Endometrial microvascular endothelial cells (primary cell): ENCODE results near the gene DDX42. TPM values are rescaled to one million over a fixed set of nuclear protein-coding genes. Genes with fewer than 3 reads are reported as not detected.
"Not testable (repeated sequence)": the region's sequence is repeated elsewhere in the genome, so short reads cannot be mapped to it uniquely, and the experiment has no call there.

Source experiments
- in situ Hi-C: cut with HindIII; loops from 2 replicates; pipeline ENCODE4 v1.10.0; 2017; ENCODE audit warnings: low sequenced_read_pairs, low pct_unique_long_range_greater_than_20kb; ENCODE audit errors: inconsistent ontology term
- total RNA-seq: library from RNA; depleted of rRNA; stranded (reverse); fragments of >200 nt; gene quantifications from one replicate; pipeline ENCODE4 v1.2.3, GENCODE V29; 2015; ENCODE audit errors: inconsistent ontology term

The DDX42 gene
- total RNA-seq, 1 donor from 2014 or later = 42.6 TPM

DNA sequence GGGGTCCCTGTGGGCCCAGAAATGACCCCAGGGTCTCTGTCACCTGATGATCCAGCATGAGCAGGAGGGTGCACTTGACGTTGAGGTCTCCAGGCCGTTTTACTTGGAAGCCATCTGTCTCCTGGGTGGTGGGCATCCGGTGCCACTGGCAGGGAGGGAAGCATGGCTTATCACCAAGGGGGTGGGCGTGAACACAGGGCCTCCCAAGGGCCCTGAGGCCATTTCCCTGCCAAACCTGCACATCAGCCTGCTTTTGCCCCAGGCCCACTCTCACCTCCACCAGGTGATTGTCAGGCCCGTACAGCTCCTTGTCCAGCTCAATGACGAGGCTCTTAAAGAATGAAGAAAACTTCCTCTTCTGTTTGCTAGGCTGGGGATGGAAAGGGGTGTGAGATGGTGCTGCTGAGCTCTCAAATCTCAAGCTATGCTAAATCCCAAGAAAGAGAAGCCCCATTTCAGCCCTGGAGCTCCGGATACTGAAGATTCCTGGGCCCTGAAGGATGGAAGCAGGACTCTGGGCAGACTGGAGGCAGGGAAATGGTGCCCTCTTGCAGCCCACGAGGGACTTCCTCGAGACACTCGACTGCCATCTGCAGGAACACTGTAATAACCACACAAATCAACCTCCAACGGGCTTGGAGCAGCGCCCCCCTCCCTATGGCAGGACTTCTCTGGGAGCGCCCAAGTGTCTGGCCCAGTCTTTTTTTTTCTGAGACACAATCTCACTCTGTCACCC lies 60.6 kb downstream of the DDX42 start:
- in situ Hi-C loops = no loop called here

DNA sequence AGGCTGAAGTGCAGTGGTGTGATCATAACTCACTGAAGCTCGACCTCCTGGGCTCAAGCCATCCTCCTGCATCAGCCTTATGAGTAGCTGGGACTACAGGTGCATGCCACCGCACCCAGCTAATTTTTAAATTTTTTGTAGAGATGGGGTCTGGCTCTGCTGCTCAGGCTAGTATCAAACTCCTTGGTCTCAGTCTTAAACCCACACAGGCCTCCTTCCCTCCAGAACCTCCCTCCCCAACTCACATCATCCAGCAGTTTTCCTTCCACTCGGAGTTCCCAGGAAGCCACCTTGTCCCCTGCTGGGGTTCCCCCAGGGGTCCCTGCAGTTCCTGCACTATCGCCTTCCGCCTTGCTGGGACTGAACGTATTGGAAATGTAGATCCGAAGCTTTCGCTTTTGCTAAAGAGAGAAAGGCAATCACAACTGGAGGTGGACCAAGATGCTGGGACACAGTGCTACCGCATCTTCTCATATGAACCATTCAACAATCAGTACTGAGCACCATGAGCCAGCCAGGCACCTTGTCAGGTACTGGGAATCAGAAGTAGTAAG lies 61.3 kb downstream of the DDX42 start:
- in situ Hi-C loops = no loop called here

DNA sequence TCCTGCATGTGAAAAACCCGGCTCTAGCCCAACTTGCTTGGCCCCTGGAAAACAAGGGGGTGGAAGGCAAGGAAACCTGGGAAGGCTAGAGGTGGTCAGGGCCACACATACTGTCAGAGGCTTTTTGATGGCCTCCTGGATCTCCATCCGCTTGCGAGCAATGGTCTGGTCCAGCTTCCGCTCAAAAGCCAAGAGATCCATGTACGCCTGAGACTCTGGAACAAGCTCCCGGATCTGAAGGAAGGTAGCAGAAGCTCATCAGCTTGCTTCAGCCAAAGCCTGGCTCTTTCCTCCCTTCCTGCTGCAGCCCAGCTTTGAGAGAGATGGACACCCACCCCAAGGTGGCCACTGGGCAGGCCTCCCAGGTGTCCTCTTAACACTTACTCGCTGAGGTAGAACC lies 62.8 kb downstream of the DDX42 start:
- in situ Hi-C loops = no loop called here

DNA sequence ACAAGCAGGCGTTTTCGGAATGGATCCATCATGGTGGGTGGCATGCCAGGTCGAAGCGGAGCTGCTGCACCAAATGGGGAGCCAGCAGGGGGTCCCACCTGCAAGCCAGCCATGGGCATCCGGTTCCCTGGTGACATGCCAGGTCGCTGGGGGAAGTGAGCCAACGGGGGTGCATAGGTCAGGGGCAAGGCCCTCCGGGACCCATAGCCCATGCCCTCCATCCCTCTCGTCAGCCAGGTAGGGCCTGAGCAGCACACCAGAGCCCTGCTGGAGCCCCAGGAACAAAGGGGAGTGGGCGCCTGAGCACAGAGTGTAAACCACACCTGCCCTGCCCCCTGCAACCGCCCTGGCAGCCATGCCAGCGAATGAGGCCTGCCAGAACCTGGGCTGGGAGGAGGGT lies 63.5 kb downstream of the DDX42 start:
- in situ Hi-C loops = no loop called here

DNA sequence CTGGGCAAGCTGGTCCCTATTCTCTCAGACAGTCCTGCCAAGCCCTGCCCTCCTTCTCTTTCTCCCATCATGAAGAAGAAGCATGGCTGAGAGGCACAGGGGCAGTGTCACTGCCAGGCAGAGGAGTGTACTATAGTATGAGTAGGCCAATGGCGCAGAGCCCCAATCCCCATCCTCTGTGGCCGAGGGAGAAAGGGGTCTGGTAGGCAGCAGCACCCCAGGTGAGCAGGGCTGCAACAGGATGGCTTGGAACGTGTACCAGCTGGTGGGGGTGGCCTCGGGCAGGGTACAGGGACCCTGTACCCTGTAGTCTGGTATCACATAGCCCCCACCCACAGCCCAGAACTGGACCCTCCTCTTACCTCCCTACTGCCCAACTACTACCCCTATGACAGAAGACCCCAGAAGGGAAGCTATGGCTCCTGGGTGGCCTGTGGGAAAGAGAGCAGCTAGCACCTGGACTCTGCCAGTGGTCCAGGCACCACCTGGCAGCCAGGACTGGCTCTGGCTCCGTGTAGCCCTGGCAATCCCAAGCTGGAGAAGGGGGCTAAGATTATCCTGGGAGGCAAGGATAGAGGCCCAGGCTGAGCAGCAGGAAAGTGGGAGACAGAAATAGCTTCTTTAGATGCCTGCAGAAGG lies 64.1 kb downstream of the DDX42 start:
- in situ Hi-C loops = no loop called here

DNA sequence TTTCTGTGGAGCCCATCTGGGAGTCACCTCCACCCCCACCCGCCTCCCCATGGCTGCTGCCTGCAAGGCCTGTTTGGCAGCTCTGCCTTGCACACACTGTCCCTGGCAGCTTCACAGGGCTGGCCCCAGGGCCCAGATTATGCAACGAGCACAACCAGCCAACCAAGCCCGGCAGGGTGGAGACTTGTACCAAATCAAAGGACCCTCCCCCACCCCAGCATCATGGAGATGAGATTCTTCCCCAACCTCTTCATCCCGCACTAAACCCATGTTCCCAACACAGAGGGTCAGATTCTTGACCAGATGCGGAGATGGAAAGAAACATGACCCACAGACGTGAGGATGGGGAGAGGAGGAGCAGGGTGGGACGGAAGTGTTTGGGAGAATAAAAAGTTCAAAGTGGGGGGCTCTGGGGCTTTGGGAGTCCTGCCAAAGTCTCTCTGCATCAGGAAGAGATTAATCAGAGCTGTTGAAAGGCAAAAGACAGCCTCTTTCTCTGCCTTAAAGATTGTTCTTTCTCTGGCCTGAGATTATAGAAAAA lies 64.7 kb downstream of the DDX42 start:
- in situ Hi-C loops = no loop called here

DNA sequence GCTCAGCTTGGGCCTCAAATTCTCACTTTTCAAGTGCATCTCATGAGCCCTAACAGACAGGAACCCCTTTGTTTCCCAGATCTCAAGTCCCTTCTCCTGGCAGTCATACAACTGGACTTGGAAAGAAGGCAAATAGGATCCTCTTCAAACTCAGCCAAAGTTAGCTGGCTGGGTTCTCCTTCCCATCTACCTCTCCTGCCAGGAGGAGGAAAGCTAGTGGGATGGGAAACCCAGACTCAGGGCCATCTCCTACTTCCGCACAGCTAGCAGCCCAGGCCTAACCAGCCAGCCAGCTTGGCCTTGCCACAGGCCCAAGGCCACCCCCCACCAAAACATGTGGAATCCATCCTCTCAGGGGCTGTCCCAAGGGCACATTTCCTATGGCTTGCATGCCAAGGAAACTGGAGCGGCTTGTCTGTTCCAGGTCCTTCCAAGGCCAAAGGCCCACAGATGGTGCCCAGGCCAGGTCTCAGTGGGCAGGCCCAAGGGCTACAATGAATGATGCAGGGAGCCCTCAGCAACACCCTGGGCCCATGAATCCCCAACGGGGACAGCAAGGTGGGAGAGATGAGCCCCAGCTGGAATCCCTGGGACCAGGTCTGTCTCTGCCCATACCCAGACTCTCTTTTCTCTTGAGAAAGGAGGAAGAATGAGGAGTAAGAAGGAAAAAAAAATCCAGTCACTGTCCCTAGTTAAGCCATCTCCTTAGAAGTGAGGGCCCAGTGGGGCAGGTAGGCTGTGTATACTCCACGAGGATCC lies 66.8 kb downstream of the DDX42 start:
- in situ Hi-C loops = no loop called here

DNA sequence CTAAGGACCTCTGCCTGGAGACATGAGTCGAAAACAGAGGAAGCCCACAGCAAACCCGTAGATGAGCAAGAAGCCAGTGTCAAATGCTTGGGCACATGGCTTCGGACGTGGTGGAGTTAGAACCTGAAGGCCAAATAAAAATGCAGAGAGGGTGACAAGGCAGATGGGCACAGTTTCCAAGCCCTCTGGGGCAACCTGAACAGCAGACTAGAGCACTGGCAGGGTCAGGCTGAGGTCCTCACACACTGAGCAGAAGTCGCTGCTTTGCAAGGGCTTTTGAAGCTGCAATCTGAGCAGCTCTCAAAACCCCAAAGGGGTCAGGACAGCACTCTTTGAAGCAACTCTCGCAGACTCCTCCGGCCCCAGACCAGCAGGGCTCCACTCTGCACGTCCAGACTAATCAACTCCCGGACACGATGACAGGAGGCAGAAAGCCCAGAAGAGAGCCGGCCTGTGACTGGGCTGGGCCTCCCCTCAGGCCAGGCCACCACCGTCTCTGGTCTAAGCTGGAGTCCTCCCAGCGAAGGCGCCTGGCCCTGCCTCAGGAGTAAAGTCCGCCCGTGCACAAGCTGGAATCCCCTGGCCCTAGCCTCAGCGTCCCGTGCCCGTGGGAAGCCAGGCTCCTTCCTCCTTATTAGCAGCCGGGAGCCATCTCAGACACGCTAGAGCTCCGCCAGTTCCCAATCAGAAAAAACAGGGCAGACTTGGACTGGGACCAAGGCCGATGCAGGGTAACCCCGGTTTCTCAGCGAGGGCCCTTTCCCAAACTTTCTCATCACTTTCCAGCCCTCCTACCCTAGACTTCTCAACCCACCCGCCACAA lies 67.6 kb downstream of the DDX42 start:
- in situ Hi-C loops = no loop called here

DNA sequence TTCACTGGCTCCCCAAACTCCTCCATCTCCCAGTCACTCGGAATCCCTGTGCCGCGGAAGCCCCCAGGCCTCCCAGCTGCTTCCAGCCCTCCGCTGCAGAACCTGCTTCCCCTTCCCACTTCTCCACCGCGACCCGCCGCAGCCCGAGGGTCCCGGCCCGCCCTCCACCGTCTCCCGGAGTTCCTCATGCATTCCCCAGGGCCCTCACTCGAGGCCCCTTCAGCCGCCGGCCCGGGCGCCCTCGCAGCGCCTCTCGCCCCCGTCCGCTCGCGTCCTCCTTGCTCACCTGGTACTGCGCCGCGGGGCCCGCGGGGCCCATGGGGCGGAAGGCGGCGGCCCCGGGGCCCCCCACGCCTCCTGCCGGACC lies 68.2 kb downstream of the DDX42 start:
- in situ Hi-C loops = no loop called here

DNA sequence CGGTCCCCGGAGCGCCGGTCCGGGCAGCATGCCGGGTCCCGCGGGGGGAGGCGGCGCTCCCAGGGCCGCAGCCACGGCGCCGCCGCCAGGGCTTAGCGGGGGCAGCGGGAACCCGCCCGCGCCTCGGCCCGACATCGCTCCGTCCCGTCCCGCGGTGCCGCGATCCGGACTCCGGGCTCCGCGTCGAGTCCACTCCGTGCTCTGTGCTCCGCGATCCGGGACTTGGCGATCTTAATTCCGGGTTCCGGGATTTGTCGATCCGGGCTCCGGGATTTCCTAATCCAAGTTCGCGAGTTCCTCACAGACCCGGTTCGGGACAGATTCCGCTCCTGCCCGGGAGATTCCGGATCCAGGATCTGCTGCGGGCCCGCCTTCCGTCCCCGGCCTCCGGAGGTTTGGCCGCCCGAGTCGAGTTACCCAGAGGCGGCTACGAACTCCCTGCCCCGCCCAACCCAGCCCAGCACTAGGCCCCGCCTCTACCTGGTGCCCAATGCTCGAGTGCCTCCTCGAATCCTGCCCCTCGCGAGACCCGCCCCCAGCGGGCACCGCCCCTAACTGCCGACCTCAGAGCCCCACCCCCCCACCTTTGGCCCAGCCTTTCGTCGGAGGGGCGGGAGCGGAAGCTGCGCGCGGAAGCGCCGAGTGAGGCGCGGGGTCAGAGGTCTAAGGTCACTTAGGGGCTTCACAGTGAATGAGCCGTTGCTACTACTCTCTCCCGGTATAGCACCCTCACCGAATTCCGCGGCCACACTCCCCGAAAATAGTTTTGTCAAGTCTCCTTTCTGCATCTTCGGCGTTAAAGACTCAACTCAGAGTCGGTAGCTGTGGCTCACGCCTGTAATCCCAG lies 68.8 kb downstream of the DDX42 start, which contains the start of gene SMARCD2:
TSS of gene SMARCD2 (minus strand) at position 146 of the 847 bp plus-strand sequence. CDS start at position 135, 11 bp downstream.
- in situ Hi-C loops = no loop called here

DNA sequence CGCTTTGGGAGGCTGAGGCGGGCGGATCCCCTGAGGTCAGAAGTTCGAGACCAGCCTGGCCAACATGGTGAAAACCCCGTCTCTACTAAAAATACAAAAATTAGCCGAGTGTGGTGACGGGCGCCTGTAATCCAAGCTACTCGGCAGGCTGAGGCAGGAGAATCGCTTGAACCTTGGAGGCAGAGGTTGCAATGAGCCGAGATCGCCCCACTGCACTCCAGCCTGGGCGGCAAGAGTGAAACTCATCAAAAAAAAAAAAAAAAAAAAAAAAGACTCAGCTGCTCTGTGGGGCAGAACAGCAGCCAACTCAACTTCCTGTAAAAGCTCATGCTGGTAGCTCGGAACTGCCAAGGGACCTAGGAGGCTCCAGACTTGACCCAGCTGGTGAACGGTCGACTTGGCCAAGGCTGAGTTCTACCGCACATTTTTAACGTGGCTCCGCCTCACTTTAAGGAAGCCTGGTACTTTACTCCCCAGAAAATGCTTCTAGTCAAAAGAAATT lies 69.5 kb downstream of the DDX42 start:
- in situ Hi-C loops = not testable (repeated sequence)

DNA sequence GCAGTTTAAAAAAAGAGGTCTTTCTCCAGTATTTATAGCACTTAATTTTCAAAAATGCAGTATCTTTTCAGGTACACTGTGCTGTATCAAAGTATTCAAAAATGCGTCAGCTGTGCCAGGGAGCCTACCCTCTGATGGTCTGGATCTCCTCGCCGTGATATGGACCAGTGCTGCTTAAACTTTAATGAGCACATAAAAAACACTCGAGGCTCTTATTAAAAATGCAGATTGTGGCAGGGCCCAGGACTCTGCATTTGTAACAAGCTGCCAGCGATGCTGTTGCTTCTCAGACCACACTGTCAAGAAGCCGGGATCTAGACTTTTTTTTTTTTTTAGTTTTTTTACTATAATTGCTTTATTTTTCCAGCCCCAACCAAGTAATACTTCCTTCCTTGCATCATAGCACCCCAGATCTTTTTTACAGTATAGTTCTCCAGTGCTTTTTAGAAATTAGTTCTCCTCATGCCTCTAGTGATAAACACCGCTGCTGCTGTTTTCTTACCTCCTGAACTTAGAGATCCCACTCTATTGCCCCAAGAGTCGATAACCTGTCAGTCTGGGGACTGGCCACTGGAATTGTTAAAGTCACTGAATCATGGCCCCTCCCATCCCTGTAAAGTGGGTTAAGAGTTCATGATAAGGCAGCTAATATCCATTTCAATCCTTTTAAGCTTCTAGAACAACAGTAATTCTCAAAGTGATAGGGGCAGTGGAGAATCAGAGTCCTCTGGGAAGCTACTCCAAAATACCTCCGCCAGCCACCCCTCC lies 70.1 kb downstream of the DDX42 start:
- in situ Hi-C loops = no loop called here

DNA sequence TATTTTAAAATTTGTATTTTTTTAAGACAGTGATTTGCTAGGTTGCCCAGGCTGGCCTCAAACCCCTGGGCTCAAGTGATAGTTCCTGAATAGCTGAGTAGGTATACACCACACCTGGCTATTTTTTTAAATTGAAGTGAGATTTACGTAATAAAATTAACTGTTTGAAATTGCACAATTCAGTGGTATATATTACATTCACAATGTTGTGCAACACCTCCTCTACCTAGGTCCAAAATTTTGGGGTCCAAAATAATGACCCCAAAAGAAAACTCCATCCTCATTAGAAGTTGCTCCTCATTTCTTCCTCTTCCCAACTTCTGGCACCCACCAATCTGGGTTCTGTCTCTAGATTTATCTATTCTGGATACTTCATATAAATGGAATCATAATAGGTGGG lies 71.5 kb downstream of the DDX42 start:
- in situ Hi-C loops = no loop called here

DNA sequence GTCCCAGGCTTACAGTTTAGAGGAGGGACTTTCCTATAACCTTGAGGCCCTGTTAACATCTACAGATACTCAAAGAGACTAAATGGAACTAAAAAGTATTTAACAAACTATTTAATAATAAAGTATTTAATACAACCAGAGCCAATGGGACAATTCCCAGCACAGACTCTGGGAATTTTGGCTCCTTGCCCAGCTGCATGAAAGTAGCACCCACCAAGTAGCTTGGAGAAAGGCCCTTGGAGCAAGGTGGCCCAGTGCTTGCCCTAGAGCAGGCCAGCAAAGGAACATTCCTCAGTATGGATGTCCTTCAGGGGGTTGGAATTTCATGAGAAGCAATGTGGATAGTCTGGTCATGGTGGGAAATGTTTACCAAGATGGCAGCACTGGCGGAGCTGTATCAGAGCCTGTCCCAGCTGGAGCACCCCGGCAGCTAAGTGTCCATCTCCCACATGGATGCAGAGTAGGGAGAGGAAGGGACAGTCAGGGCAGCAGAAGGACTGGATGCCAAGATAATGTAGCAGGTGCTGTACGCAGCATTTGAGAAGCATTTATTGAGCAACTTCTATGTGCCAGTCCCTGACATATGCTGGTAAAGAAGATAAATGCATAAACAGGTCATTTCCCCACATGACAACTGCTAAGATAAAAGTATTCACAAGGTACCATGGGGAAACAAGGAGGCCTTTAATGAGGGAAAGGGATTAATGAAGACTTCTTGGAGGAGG lies 73.7 kb downstream of the DDX42 start:
- in situ Hi-C loops = no loop called here

DNA sequence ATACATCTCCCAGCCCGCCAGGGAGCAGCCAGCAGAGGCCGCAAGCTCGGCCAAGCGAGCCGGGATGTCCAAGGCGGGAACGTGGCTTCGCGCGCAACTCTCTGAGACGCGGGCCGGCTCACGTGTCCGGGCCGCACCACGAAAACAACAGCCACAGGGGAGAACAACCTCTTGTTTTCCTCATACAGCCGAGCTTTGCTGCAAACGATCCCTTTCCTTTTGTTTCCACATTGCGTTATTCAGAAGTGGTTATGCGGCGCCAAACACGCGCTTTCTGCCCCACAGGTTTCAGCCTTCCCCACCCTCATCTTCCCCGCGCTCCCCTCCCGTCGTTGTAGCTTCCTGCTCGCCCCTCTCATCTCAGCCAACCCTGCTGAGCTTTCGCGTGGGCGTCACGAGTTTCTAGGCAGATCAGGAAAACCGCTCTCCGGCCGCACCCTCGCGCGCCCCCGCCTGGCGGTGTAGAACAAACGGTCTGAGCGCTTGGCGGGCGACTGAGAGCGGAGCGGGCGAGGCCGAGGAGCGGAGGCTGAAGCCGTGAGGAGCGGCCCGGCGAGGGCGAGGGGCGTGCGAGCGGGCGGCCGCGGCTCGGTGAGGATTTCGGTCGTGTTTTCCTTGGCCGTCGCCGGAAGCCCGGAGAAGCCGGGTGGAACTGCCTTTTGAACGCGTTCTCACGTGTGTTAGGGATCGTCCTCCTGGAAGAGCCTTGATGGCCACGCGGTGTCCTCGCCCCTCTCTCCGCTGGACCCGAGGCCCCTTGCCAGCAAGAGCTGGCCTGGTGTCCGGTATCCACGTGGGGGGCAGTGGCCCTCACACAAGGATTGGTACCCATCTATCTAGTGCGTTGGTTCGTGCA lies 75.1 kb downstream of the DDX42 start:
- in situ Hi-C loops = no loop called here
